ENCODE data around the gene NCOA5.

NCOA5 gene

DNA sequence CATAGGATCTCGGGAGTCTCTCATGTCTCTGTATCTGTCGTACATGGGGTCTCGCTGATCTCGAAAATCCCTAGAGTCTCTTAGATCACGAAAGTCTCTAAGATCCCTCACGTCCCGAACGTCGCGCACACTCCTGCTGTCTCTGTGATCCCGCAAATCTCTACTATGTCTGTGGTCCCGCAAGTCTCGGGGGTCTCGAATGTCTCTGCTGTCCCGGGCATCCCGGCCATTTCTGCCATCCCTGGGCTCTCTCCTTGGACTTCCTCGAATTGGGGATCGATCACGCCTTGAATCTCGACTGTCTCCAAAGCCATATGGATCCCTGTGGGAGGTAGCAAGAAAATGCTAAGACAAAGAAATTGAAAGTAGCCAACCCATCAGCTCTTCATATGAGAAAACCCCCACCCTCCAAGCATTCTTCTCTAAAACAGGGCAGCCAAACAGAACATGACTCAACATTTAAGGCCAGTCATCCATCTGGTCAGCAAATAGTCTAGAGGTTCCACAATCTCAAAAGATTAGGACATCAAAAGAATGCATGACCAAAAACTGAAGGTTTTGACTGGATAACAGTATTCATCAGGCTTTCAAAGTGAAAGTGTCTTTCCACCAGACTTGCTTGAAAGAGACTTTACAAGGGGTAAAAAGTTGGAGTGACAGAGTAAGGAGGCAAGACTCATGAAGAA lies 19.4 kb downstream of the NCOA5 start:
- Histone ChIP-seq H3K4me3 (ENCODE audit: low read depth, low read length) (no peak overlapping the region), H3K27ac (no peak overlapping the region), H3K9me3 (ENCODE audit: severe bottlenecking) (no peaks in the 10 kb centered on the region), H3K36me3 (peaks cover 49% of the 10 kb centered on the region), H3K27me3 (ENCODE audit: insufficient read depth, low read depth, severe bottlenecking) (no peaks in the 10 kb centered on the region)
- no peak for DNase-seq
- TF ChIP-seq, protein P1, sequence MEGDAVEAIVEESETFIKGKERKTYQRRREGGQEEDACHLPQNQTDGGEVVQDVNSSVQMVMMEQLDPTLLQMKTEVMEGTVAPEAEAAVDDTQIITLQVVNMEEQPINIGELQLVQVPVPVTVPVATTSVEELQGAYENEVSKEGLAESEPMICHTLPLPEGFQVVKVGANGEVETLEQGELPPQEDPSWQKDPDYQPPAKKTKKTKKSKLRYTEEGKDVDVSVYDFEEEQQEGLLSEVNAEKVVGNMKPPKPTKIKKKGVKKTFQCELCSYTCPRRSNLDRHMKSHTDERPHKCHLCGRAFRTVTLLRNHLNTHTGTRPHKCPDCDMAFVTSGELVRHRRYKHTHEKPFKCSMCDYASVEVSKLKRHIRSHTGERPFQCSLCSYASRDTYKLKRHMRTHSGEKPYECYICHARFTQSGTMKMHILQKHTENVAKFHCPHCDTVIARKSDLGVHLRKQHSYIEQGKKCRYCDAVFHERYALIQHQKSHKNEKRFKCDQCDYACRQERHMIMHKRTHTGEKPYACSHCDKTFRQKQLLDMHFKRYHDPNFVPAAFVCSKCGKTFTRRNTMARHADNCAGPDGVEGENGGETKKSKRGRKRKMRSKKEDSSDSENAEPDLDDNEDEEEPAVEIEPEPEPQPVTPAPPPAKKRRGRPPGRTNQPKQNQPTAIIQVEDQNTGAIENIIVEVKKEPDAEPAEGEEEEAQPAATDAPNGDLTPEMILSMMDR (IDR thresholded peaks at IDR 0.05; ENCODE audit: low read depth, low read length): no peak

- TF ChIP-seq, protein P1 (IDR thresholded peaks at IDR 0.05; ENCODE audit: low read depth, low read length): no peak
- no peak for DNase-seq
- Histone ChIP-seq H3K27ac (no peak overlapping the region), H3K27me3 (ENCODE audit: insufficient read depth, low read depth, severe bottlenecking) (no peaks in the 10 kb centered on the region), H3K4me3 (ENCODE audit: low read depth, low read length) (no peak overlapping the region), H3K9me3 (ENCODE audit: severe bottlenecking) (no peaks in the 10 kb centered on the region), H3K36me3 (peaks cover 87% of the 10 kb centered on the region)
Observed at GRCh38 chr20:46065691-46066090, 24.1 kb downstream of the NCOA5 start.

DNA sequence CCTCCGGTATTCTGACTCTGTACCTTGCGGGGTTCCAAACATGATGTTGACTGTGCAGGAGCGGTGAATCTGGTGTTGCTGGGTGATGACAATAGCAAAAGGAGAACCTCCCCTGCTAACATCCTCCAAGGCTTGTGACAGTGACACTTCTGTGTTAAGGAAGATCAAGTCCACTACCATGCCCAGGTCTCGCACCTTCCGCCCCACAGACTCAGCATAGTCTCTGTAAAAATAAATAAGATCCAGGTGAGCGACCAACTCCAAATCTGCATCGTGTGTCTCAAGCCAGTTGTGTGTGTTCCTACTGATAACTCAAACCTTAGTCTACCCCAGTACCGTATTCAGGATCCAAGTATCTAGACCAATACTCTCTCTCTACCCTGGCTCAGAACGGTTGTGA lies 24.8 kb downstream of the NCOA5 start:
- Histone ChIP-seq H3K9me3 (ENCODE audit: severe bottlenecking) (no peaks in the 10 kb centered on the region), H3K36me3 (peaks cover 91% of the 10 kb centered on the region), H3K27me3 (ENCODE audit: insufficient read depth, low read depth, severe bottlenecking) (no peaks in the 10 kb centered on the region), H3K4me3 (ENCODE audit: low read depth, low read length) (no peak overlapping the region), H3K27ac (no peak overlapping the region)
- no peak for DNase-seq
- TF ChIP-seq, protein P1 (IDR thresholded peaks at IDR 0.05; ENCODE audit: low read depth, low read length): no peak

- H3K9me3 ChIP-seq (ENCODE audit: severe bottlenecking): no peaks in the 10 kb centered on the region
- DNase-seq: no peak
Observed at GRCh38 chr20:46063652-46064054, 26.1 kb downstream of the NCOA5 start.

DNA sequence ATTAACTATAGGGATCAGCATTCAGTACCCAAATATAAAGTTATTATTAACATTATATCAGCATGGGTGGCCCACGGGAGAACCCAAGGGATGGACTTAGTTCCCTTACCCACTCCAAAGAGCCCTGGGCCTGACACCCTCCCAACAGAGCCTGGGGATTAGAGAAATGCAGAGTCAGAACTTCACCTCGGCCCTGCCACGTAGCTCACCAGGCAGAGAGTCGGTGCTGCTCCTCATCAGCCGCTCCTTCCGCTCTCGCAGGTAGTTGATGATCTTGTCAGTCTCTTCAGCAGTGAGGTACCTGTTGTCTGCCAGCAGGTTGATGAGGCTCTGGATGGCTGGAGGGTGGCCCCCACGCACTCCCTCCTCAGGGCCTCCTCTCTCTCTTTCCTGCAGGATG lies 26.6 kb downstream of the NCOA5 start:
- H3K27ac ChIP-seq: no peak overlapping the region
- TF ChIP-seq, protein P1 (IDR thresholded peaks at IDR 0.05; ENCODE audit: low read depth, low read length): no peak
- H3K27me3 ChIP-seq (ENCODE audit: insufficient read depth, low read depth, severe bottlenecking): no peaks in the 10 kb centered on the region
- DNase-seq: no peak
- H3K4me3 ChIP-seq (ENCODE audit: low read depth, low read length): no peak overlapping the region
- H3K9me3 ChIP-seq (ENCODE audit: severe bottlenecking): no peaks in the 10 kb centered on the region
- peaks cover 84% of the 10 kb centered on the region for H3K36me3 ChIP-seq

More at GRCh38 chr20:46063652-46064054, 26.1 kb downstream of the NCOA5 start:
- H3K27ac ChIP-seq: no peak overlapping the region
- TF ChIP-seq, protein P1 (IDR thresholded peaks at IDR 0.05; ENCODE audit: low read depth, low read length): no peak
- H3K4me3 ChIP-seq (ENCODE audit: low read depth, low read length): no peak overlapping the region
- H3K36me3 ChIP-seq: peaks cover 88% of the 10 kb centered on the region
- no peaks in the 10 kb centered on the region for H3K27me3 ChIP-seq (ENCODE audit: insufficient read depth, low read depth, severe bottlenecking)

DNA sequence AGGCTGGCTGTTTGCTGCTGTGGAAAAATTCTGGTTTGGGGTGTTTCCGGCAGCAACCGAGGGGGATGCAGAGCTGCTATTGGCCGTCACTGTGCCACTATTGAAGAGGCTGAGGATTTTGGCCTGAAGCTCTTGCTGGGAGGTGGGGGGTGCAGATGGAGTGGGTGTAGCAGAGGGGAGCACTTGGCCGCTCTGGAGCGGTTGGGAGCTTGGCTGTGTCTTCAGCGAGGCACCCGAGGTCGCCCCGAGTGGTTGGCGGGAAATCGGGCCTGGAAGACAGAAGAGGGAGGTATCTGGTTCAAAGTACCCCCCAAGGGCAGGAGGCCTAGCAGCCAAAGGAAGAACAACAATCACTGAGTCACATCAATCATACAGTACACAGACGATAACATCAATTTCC lies 27.1 kb downstream of the NCOA5 start:
- DNase-seq: no peak
- H3K27ac ChIP-seq: no peak overlapping the region
- no peak overlapping the region for H3K4me3 ChIP-seq (ENCODE audit: low read depth, low read length)
- no peaks in the 10 kb centered on the region for H3K9me3 ChIP-seq (ENCODE audit: severe bottlenecking)
- H3K36me3 ChIP-seq: peaks cover 83% of the 10 kb centered on the region
- H3K27me3 ChIP-seq (ENCODE audit: insufficient read depth, low read depth, severe bottlenecking): no peaks in the 10 kb centered on the region
- TF ChIP-seq, protein P1 (IDR thresholded peaks at IDR 0.05; ENCODE audit: low read depth, low read length): no peak

Measured in WERI-Rb-1 (cell line).